NCI-H1092 treated with DMSO at 0.1 percent for 48 hours (cell line): Measurements from ENCODE around the gene LAG3.
A peak's percentile ranks its signal among the peaks of the same experiment; 100 is the strongest.

Experiments
- DNase-seq: peaks from one replicate; lab custom pipeline; 2025; lab: John Stamatoyannopoulos, UW

LAG3 gene

DNA sequence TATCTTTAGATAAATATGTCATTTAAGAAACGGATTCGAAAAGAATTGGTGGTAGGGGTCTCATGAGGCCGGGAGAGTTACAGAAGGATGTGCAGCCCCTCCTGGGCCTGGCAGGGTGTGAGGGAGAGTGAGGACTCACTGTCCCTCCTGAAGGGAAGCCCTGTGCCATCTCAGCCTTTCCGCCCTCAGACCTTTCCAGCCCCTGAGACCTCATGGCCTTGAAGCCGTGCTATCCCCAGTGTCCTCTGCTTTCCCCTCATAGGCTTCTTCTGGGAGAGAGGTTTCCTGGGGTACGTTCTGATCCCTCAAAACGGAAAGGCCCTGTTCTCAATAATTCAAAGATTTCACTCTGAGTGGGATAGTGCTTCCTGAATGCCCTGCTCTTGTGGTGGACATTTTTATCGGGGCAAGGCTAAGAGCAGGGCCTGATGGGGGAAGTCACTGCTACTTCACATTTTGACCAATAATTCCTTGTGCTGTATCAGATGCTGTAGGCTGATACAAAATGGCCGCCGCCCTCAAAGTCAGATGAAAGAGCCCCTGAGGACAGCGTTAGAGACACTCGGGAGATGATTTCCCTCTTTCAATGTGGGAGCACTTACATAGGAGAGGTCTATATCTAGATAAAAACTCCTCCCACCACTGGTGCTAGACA is 18.3 kb downstream of the LAG3 start:
- DNase-seq = no peak

DNA sequence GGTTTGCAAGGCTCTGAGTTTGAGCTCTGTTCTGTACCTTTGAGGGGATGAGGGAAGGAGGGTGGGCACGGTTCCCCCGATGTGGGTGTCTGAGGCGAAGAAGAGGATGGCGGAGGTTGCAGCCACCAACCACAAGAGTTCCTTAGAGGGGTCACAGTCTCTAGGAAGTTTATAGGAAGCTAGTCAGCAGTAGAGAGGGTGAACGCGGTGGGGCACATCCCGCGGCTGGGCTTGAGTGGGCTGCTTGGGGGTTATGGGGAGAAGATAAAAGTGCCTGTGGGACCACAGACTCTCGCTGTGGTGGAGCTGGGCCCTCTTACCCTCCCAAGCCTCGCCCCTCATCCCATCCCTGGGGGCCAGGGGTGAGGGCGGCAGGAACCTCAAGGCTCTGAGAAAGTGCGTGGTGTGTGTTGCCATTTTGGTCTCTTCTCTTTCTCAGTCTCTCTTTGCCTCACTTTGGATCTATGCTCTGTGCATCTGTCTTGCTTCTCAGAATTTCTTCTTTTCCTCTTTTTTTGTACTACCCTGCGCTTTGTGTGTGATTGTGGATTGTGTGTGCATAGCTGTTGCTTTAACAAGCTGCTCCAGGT is 19.7 kb downstream of the LAG3 start:
- DNase-seq = no peak

DNA sequence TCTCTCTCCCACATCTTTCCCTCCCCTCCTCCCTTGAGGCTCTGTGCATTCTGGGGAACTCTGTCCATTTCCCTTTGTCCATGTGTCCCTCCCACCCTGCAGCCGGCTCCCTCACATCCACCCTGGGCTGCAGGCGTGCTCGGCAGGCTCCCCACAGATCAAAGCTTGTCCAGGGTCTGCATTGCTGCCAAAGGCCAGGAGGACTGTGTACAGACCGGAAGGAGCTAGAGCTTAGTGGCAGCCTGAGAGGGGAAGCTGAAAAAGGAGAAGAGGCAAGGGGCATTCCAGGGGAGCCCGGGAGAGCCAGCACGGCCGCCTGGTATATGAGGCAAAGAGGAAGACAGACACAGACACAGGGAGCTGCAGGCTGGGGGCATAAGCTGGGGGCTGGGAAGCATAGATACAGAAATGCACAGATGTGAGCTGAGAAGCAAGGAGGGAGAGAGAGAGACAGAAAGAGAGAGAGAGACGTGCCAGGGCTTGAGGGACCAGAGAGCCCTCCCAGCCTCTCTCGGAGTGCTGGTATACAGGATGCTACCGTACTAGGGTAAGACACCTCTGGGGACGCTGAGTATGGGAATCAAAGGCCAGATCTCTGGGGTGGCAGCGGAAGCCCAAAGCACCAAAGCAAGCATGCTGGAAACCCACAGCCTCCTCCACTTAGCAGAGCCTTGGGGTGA is 20.3 kb downstream of the LAG3 start:
- DNase-seq = no peak

DNA sequence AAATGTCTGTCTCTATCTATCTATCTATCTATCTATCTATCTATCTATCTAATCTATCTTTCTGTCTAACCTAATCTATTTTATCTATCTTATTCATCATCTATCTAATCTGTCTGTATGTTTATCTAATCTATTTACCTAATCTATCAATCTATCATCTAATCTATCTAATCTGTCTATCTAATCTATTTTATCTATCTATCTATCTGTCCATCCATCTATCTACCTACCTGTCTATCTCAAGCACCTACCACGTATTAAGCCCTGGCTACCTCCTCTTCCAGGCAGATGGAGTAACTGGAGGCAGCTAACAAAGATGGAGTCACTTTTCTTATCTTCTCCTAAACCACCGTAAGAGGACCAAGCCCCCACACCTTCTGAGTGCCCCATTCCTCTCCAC is 22.8 kb downstream of the LAG3 start:
- DNase-seq = no peak

DNA sequence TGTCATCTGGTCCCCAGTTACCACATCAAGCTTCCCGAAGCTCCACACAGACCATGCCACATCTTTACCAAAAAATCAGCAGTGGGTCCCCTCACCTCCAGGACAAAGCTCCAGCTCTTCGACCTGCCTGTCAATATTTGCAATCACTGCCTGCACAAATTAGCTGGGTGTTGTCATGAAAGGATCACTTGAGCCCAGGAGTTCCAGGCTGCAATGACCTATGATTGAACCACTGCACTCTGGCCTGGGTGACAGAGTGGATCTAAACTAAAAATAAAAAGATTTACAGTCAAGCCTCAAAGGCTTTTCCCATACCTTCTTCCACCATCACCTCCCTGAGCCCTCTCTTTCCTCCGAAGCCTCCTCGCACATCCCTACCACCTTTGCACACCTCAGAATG is 24.3 kb downstream of the LAG3 start:
- no peak for DNase-seq

DNA sequence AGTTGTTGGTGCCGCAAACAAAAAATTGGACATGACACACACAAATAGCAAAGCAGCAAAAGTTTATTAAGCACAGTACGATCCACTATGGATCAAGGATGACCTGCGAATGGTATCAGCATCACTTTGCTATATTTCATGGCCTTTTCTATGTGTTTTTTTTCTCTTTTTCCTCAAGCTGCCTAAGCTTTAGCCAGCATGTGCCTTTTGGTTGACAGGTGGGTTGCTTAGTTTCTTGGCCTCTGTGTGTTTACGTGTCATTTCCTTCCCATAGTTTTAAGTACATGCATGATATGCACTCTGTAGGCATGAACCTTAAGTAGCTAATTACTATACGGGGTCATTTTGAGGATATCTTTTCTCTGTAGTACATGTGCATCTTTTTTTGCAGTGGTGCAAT is 26.8 kb downstream of the LAG3 start:
- DNase-seq = no peak

DNA sequence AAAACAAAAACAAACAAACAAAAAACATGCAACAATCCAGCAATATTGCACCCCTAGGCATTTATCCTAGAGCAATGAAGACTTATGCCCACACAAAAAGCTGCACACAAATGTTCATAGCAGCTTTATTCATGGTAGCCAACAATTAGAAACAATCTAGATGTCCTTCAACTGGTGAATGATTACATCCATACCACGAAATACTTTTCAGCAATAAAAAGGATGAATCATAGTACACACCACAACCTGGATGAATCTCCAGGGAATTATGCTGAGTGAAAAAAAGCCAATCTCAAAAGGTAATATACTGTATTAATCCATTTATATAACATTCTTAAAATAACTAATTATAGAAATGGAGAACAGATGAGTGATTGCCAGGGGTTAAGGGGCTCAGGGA is 34.9 kb downstream of the LAG3 start:
- no peak for DNase-seq

DNA sequence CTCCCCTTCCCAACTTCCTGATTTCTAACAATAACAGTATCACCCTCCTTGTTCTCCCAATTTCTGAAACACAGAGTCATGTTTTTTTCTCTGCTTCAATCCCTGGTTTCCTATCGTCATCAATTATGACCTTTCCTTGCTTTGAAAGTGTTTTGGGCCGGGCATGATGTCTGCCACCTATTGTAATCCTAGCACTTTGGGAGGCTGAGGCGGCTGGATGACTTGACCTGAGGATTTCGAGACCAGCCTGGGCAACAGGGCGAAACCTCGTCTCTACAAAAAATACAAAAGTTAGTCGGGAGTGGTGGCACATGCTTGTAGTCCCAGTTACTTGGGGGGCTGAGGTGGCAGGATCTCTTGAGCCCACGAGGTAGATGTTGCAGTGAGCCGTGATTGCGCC is 36.7 kb downstream of the LAG3 start:
- DNase-seq = no peak

DNA sequence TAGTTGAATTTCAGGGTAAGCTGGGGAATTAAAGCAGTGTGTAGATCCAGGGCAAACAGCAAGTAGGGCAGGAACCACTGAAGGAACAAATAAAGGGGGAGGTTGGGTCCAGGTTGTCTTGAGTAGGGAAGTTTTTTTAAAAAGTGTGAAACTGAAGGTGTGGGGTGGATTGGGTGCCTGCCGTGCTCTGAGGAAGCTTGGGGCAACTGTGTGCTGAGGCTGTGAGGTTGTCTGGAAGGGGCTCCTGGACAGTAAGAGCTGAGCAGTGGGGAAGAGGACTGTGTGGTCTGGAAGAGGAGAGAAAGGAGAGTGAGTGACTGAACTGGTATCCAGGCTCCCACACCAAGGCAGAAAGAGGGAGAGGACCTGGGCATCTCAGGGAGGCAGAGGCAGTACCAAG is 38.4 kb downstream of the LAG3 start:
- no peak for DNase-seq

DNA sequence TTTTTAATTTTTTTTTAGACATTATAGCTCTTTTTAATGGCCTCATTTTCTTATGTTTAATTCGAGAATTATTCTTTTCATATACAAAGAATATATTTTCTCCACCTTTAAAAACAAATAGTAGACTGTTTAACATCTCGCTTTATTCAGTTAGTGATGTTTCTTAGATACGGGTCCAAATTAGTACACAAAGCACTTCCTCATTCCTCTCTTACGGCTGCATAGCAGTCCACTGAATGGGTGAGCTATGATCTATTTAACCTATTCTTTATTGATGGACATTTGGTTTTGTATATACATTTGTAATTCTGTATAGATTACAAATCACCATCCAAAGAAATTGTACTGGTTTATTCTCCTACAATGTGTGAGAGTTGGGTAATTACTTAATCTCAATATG is 41.0 kb downstream of the LAG3 start:
- DNase-seq = no peak

DNA sequence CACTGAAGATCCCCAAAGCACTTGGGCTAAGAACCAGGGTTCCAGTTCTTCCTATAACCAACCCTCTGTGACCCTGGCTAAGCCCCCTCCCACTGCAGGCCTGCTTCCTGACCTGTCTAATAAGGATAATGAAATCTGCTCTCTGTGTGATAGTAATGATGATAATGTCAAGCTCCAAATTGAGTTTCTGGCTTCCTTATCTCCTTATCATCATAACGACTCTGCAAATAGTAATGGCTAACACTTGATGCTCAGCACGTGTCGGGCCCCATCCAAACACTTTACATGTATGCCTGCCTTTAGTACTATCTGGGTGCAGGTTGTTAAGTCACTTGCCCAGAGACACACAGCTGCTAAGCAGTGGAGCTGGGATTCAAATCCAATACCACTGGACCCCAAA is 44.3 kb downstream of the LAG3 start:
- DNase-seq = no peak

DNA sequence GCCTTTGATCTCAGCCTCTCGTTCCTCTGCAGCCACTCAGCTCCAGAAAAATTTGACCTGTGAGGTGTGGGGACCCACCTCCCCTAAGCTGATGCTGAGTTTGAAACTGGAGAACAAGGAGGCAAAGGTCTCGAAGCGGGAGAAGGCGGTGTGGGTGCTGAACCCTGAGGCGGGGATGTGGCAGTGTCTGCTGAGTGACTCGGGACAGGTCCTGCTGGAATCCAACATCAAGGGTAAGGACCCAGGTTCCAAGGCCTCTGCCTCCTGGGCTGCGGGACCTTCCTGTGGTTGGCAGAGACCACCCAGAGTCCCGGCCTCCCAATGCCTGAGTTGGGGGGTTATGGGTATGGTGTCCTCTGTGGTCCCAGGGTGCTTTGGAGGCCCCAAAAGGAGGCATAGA is 44.8 kb downstream of the LAG3 start:
- DNase-seq = no peak

DNA sequence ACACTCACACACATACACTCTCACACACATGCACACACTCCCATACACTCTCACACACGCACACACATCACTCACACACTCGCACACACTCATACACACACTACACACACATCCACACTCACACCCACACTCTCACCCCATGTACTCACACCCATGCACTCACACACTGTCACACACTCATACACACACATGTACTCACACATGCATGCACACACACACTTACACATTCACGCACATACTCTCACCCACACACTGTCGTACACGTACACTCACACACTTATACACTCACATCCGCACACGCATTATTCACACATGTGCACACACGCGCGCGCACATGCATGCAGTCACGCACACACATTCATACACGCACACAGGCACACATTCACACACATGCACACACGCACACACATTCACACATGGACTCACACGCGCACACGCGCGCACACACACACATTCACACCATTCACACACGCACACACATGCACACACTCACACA is 45.4 kb downstream of the LAG3 start:
- DNase-seq = no peak

DNA sequence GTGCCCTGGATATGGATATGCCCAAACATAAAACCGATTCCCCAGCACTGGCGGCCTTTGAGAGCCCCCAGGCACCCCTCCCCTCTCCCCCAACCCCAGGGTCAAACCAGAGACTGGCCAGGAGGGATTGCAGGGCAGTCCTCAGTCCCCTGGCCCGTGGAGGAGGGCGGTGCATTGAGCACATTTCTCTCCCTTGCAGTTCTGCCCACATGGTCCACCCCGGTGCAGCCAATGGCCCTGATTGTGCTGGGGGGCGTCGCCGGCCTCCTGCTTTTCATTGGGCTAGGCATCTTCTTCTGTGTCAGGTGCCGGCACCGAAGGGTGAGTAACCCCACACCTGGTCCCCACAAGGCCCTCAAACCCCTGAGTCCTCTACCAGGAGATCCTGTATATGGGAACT is 45.9 kb downstream of the LAG3 start:
- DNase-seq = no peak

DNA sequence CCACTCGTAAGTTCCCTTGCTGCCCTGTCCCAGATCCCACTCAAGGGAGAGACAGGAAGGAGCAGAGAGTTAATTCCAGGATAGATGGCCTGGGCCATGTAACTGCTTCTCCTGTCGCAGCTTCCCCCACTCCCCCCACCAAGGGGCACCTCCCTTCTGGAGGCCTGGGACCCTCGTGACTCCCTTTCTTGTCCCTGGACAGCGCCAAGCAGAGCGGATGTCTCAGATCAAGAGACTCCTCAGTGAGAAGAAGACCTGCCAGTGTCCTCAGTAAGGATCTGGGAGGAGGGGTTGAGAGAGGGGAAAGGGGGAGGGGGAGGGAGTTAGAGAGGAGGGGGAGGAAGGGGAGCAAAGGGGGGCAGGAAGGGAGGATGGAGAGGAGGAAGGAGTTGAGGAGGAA is 46.3 kb downstream of the LAG3 start:
- DNase-seq = no peak

DNA sequence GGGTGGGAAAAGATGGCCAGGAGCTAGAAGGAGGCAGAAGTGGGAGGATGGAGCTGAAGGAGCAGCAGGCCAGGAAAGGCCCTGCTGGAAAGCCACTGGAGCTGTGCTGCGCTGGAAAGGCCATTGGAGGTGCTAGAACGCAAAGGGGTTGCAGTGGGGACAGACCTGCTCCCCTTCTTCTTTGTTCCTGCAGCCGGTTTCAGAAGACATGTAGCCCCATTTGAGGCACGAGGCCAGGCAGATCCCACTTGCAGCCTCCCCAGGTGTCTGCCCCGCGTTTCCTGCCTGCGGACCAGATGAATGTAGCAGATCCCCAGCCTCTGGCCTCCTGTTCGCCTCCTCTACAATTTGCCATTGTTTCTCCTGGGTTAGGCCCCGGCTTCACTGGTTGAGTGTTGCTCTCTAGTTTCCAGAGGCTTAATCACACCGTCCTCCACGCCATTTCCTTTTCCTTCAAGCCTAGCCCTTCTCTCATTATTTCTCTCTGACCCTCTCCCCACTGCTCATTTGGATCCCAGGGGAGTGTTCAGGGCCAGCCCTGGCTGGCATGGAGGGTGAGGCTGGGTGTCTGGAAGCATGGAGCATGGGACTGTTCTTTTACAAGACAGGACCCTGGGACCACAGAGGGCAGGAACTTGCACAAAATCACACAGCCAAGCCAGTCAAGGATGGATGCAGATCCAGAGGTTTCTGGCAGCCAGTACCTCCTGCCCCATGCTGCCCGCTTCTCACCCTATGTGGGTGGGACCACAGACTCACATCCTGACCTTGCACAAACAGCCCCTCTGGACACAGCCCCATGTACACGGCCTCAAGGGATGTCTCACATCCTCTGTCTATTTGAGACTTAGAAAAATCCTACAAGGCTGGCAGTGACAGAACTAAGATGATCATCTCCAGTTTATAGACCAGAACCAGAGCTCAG is 47.0 kb downstream of the LAG3 start:
- DNase-seq = no peak

DNA sequence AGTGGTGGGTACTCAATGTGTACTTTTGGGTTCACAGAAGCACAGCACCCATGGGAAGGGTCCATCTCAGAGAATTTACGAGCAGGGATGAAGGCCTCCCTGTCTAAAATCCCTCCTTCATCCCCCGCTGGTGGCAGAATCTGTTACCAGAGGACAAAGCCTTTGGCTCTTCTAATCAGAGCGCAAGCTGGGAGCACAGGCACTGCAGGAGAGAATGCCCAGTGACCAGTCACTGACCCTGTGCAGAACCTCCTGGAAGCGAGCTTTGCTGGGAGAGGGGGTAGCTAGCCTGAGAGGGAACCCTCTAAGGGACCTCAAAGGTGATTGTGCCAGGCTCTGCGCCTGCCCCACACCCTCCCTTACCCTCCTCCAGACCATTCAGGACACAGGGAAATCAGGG is 47.8 kb downstream of the LAG3 start:
- DNase-seq = no peak

DNA sequence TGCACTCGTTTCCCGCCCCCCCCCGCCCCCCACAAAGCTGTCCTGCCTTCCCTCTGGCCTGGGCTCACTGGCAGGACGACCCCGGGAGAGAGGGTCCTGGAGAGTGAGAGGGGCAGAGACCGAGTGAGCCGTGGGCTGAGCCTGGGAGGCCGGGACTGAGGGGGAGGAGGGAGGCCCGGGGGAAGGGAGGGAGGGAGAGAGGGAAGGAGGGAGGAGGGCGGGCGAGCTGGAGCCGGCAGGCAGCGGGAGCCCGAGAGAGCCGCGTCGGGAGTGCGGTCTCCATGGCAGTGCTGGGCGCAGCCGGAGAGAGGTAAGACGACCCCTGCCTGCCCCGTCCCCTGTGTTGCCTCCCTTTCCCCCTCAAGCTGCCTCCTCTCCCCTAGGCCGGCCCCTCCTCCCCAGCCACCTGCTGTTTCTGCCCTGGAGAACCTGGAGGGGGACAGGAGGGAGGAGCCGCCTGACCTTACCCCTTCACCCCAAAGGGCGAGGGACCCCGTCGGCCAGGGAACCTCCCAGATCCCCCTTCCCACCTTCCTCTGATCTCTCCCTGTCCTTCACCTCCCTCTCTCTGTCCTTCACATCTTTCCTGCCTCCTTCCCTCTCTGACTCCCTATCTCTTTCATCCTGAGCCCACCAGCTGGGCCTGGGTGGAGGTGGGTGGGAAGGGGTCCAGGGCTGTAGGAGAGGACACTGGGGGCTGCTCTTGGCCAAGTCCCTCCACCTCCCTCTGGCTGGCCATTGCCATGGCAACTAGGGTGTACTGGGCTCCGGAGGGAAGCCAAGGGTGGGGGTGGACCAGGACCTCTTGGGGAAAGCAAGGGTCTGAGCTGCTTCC is 49.5 kb downstream of the LAG3 start, which contains the start of gene GPR162:
Gene GPR162 (plus strand): TSS at position 231 of the 835 bp plus-strand sequence. CDS start 2,078 bp downstream, outside the sequence.
- DNase-seq = peak; percentile 77

DNA sequence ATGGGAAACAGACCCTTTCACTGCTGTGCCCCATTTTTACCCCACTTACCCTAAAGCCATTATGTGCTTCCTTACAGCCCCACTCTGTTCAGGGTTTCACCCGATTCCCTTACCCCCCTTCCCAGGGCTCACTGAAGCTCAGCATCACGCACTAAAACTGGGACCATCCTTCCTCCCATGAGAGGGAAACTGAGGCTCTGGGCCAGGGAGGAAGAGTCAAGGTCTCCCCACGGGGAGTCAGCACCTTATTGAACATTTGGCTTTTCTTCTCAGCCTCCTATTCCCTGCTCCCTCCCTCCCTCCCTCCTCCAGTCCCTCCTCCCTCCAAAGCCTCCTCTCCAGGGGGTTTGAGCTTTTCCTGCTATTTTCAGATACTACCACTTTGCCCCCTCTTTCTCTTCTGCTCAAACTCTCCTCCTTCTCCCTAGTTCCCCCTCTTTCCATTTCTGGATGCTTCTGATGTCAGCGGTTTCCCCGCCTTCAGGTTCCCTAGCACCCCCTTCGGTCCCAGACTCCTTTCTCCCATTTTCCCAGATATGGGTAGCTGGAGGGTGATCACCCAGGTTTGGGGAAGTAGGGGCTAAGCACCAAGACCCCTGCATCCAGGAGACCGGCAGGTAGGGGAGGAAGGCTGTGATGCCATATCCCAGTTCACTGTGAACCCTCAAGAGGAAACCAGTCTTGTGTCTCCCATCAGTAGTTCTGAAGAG is 50.3 kb downstream of the LAG3 start:
- no peak for DNase-seq

DNA sequence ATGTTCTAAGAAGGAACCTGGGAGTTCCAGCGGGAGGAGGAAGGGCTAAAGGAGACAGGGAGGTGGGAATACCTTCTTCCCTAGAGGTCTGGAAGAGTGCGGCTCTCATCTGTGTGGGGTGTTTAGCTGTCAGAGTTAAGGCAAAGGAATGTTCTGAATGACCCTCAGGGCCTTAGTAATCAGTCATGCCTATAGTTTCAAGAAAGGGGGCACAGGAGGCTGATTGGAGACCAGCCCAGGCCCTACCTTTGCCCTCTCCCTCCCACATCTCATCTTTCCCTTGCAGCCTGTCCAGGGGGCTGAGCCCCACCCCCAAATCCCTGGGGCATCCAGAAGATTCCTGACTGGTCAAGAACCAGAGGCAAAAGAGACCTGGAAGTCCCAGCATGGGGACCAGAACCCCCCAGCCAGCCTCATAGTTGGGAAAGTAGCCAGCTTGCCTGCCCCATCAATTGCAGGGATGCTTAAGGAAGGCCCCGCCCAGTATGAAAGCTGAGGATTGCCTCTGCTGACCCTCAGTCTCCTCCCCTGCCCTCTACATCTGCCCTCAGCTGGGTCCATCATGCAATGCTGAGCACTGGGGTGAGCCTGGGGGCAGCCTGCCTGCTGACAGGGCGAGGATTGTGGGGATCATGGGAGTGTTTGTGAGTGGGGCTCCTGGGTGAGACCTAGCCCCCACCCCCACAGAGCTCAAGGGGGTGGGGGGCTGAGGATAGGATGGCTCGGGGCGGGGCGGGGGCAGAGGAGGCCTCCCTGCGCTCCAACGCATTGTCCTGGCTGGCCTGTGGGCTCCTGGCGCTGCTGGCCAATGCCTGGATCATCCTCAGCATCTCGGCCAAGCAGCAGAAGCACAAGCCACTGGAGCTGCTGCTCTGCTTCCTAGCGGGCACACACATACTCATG is 51.1 kb downstream of the LAG3 start:
- DNase-seq = no peak
